ENCODE measurements around the gene CAP1.

GRCh38 chr1:40053138-40053887, 12.8 kb downstream of the CAP1 start:
- TF ChIP-seq CTCF (IDR thresholded peaks at IDR 0.05) (no peak), POLR2A (IDR thresholded peaks at IDR 0.05) (no peak)
